Ectodermal cell (in vitro differentiated cells): ENCODE data around the gene KIAA1217.
"Not testable (repeated sequence)": the region's sequence is repeated elsewhere in the genome, so short reads cannot be mapped to it uniquely, and the experiment has no call there.

Experiments
- H3K27ac ChIP-seq: 2 replicates; pipeline ENCODE4 v1.7.0; 2013; ENCODE audit warnings: mild to moderate bottlenecking, low read depth, low read length; ENCODE audit not compliant: insufficient read depth, poor library complexity, severe bottlenecking
- H3K27me3 ChIP-seq: 2 replicates; pipeline ENCODE4 v1.7.0; 2013; ENCODE audit warnings: mild to moderate bottlenecking, low read length; ENCODE audit not compliant: insufficient read depth, control insufficient read depth, poor library complexity, severe bottlenecking
- H3K36me3 ChIP-seq: one replicate; pipeline ENCODE4 v1.7.0; 2013; ENCODE audit warnings: low read length; ENCODE audit not compliant: control insufficient read depth, insufficient read depth
- H3K4me1 ChIP-seq: one replicate; pipeline ENCODE4 v1.7.0; 2013; ENCODE audit warnings: low read length; ENCODE audit not compliant: control insufficient read depth, insufficient read depth
- H3K4me3 ChIP-seq: 2 replicates; pipeline ENCODE4 v1.7.0; 2013; ENCODE audit warnings: low read depth, low read length, control low read depth; ENCODE audit not compliant: insufficient read depth
- H3K9me3 ChIP-seq: 2 replicates; pipeline ENCODE4 v1.7.0; 2013; ENCODE audit warnings: mild to moderate bottlenecking, low read length, moderate library complexity; ENCODE audit not compliant: control insufficient read depth
- WGBS, 2 experiments: methylation state at CpG; one replicate each; pipeline ENCODE4 v1.1.7; 2013; ENCODE audit warnings: missing lambda C conversion rate in 2 of 2; 5-methylcytosine and 5-hydroxymethylcytosine counted together

Gene KIAA1217

DNA sequence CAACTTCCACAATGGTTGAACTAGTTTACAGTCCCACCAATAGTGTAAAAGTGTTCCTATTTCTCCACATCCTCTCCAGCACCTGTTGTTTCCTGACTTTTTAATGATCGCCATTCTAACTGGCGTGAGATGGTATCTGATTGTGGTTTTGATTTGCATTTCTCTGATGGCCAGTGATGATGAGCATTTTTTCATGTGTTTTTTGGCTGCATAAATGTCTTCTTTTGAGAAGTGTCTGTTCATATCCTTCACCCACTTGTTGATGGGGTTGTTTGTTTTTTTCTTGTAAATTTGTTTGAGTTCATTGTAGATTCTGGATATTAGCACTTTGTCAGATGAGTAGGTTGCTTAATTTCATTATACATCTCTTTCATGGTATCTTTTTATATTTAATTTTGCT is 237.0 kb downstream of the KIAA1217 start:
- H3K36me3 ChIP-seq, H3K4me3 ChIP-seq, H3K27me3 ChIP-seq, H3K27ac ChIP-seq, H3K4me1 ChIP-seq, H3K9me3 ChIP-seq: not testable (repeated sequence)
- no CpG with 5 or more reads among the region's 2 CpGs for WGBS, 2 experiments

DNA sequence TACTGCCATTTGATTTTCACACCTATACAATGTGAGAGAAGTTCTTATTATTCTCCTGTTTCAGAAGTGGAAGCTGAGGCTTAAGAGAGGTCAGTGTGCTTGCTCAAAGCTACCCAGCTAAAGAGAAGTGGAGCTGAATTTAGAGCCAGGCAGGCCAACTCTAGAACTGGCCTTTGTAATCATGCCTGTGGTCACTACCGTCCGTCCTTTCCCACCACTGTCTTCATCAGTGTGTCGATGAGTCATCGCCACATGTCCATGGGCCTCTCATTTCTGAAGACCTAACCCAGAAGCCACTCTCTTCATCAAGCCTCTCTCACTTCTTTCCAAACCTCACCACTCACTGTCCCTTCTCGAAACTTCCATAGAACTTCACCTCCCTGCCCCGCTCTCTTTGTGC is 237.8 kb downstream of the KIAA1217 start:
- H3K27ac ChIP-seq: no peak overlapping the region
- 94 to 97% methylated on average over 6 of the region's 6 CpGs for WGBS, 2 experiments
- no peaks in the 10 kb centered on the region for H3K36me3 ChIP-seq

DNA sequence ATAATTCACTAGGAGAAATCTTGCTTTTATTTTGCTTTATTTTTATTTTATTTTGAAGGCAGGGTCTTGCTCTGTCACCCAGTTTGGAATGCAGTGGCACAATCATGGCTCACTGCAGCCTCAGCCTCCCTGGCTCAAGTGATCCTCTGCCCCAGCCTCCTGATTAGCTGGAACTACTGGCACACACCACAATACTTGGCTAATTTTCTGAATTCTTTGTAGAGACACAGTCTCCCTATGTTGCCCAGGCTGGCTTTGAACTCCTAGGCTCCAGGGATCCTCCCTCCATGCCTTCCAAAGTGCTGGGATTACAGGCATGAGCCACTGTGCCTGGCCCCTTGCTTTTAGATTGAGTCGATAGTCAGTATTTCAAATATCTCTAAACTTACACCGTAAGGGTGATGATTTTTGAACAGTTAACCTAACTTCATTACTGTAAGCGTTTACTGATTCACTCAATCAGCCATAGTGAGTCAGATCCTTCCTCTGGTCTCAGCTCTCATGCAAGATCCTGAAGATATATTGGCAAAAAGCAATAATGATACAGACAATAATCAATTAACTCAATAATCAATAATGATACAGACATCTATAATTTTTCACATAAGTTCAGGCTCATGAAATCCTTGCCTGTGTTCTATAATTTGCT is 239.5 kb downstream of the KIAA1217 start:
- Histone ChIP-seq H3K27ac (no peak overlapping the region), H3K27me3 (no peaks in the 10 kb centered on the region), H3K9me3 (no peaks in the 10 kb centered on the region), H3K4me3 (no peak overlapping the region), H3K4me1 (no peaks in the 10 kb centered on the region), H3K36me3 (no peaks in the 10 kb centered on the region)
- WGBS, 2 experiments: 93 to 99% methylated on average over 3 of the region's 3 CpGs

More for the DNA sequence above, 237.8 kb downstream of the KIAA1217 start:
- Histone ChIP-seq H3K4me1 (no peaks in the 10 kb centered on the region), H3K9me3 (no peaks in the 10 kb centered on the region), H3K27me3 (no peaks in the 10 kb centered on the region), H3K4me3 (no peak overlapping the region)

DNA sequence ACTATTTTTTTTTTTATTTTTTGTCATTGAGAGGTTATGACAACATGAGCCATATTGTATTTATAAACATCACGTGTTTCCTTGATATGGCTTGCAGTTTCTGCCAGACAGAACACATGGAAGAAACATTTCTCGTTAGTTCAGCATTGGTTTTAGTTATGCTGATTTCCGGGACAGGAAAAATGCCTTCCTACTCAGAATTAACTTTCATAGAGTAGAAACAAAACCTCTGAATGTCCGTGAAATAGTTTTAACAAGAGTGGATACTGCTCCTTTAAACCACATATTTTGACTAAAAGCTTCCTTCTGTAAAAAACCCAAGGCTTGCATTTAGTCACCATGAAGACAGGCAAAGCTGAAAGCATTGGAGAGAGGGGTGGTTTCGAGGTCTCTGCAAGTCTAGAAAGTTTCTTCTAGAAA is 240.4 kb downstream of the KIAA1217 start:
- Histone ChIP-seq H3K27ac (no peak overlapping the region), H3K4me1 (no peaks in the 10 kb centered on the region), H3K36me3 (no peaks in the 10 kb centered on the region), H3K9me3 (no peaks in the 10 kb centered on the region), H3K27me3 (no peaks in the 10 kb centered on the region), H3K4me3 (no peak overlapping the region)
- WGBS, 2 experiments: 90 to 92% methylated on average over 5 of the region's 5 CpGs

DNA sequence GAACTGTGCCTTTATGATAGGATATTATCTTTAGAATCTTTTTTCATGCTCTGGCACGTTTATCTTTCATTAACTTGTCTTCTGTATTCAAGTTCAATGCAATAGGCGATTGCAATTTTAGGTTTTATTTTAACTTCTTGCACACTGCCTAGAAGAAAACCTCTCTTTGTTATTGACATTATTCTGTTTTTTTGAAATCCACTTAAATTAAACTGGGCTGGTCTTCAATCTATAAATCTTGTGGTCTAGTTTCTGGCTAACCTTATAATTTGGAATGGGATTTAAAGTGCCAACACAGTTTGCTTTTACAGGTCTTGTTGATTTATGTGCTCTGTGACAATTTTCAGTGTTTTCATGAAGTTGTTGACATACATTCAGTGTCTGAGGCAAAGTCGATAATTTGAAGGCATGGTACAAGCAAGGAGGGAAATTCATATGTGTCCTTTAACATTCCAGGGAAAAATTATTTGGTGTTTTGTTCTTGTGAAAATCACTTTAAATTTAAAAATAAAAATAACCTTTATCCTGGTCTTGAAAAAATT is 240.9 kb downstream of the KIAA1217 start:
- no peaks in the 10 kb centered on the region for H3K27me3 ChIP-seq
- H3K4me1 ChIP-seq: no peaks in the 10 kb centered on the region
- H3K4me3 ChIP-seq: no peak overlapping the region
- H3K9me3 ChIP-seq: no peaks in the 10 kb centered on the region
- no peak overlapping the region for H3K27ac ChIP-seq
- WGBS, 2 experiments: 96 to 98% methylated on average over 2 to 3 of the region's 3 CpGs
- no peaks in the 10 kb centered on the region for H3K36me3 ChIP-seq

DNA sequence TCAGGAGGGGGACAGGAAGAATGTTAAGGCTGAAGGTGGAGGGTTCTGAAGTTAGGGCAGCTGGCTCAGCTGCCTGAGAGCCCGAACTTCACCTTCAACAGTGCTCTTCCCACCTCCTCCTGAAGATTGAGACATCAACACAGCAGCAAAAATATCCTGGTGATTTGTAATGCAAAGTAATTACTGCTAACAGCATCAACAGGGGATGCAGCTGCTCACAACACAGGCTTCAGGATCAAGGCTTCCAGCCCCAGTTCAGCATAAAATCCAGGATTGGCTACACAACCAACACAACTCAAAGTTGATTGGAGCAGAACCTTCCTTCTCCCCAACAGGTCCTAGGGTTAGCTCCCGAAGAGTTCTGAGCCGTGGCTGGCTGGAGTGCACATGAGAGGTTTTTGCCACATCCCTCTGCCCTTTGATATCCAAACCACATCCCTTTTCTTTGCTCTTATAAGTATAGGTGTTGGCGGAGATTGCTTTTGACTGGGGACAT is 242.4 kb downstream of the KIAA1217 start:
- H3K27ac ChIP-seq: no peak overlapping the region
- no peaks in the 10 kb centered on the region for H3K4me1 ChIP-seq

DNA sequence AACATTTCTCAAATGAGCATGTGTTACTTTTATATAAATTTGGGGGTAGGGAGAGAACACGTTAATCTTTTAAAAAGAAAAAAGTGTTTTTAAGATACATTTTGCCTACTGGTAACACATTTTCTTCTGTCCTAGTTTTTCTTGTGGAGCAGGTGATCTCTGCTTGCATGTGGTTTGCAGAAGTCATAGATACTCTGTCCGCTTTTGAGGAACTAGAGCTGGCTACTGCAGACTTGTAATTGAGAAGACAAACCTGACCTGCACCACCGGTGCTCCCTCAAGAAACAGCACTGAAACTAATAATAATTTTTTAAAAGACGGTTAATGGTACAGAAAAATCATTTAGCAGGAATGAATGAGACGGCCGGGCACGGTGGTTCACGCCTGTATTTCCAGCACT is 243.1 kb downstream of the KIAA1217 start:
- Histone ChIP-seq H3K4me3 (no peak overlapping the region), H3K36me3 (no peaks in the 10 kb centered on the region), H3K9me3 (no peaks in the 10 kb centered on the region), H3K27me3 (no peaks in the 10 kb centered on the region), H3K27ac (no peak overlapping the region), H3K4me1 (no peaks in the 10 kb centered on the region)
- WGBS, 2 experiments: 94 to 97% methylated on average over 7 to 8 of the region's 8 CpGs

More for the DNA sequence above, 242.4 kb downstream of the KIAA1217 start:
- no peak overlapping the region for H3K4me3 ChIP-seq
- WGBS, 2 experiments: 87 to 89% methylated on average over 4 of the region's 4 CpGs
- no peaks in the 10 kb centered on the region for H3K27me3 ChIP-seq
- no peaks in the 10 kb centered on the region for H3K36me3 ChIP-seq
- H3K9me3 ChIP-seq: no peaks in the 10 kb centered on the region

DNA sequence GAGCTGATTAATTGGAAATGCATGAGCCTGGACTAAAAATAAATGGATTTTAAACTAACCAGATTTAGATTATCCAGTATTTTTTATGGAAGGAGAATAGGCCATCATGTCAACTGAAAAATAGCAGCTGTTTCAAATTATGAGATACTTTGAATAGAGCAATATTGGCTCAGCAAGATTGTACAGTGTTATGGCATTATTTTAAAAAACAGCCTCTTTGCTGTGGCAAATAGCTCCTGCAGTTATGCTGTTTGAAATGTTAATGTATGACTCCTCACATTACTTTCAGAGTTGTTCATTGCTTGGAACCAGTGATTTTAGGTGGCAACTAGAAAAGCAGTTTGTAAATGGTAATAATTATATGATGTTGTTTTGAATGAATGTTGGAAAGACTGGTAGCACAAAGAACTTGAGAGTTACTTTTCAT is 244.5 kb downstream of the KIAA1217 start:
- no peaks in the 10 kb centered on the region for H3K36me3 ChIP-seq
- no peak overlapping the region for H3K27ac ChIP-seq

DNA sequence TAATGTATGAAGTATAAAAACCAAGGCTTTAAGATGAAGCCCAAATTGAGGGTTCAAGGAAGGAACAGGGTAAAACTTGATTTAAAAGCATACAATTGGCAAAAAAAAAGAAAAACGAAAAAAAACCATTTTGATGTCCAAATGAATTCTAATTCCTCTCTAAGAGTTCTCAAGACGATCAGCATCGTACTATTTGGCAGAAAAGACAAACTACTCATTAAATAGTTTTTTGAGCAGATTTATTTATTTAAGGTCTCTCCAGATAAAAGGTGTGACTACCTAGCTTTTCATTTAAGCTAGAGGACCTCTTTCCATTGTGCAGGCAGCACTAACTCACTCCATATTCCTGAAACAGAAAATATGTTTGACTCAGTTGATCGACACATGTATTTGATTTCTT is 245.0 kb downstream of the KIAA1217 start:
- Histone ChIP-seq H3K36me3 (no peaks in the 10 kb centered on the region), H3K4me3 (no peak overlapping the region), H3K27ac (no peak overlapping the region), H3K27me3 (no peaks in the 10 kb centered on the region), H3K9me3 (no peaks in the 10 kb centered on the region), H3K4me1 (no peaks in the 10 kb centered on the region)
- whole genome bisulfite sequencing, 2 experiments: 91 to 98% methylated on average over 2 to 4 of the region's 4 CpGs

More for the DNA sequence above, 244.5 kb downstream of the KIAA1217 start:
- H3K27me3 ChIP-seq: no peaks in the 10 kb centered on the region
- no peak overlapping the region for H3K4me3 ChIP-seq
- no peaks in the 10 kb centered on the region for H3K9me3 ChIP-seq
- no peaks in the 10 kb centered on the region for H3K4me1 ChIP-seq

DNA sequence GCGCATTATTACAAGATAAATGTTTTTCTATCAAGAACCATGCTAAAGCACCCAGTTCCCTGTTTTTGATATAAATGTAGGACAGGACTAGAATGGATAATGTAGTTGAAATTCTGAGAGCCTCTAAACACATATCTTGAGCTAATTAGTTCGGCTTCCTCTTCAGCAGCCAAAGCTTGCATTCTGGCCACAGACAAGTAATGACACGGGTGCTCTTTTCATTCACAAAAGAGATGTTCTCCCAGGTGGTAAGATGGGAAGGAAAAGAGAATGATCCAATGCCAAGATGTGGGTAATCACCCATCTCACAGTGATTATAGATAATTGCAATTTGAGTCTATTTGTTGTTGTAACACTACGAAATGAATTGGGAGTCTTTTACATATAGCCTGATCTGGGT is 246.5 kb downstream of the KIAA1217 start:
- Histone ChIP-seq H3K27me3 (no peaks in the 10 kb centered on the region), H3K36me3 (no peaks in the 10 kb centered on the region), H3K9me3 (no peaks in the 10 kb centered on the region), H3K4me3 (no peak overlapping the region), H3K27ac (no peak overlapping the region), H3K4me1 (no peaks in the 10 kb centered on the region)
- 87 to 92% methylated on average over 3 to 4 of the region's 4 CpGs for WGBS, 2 experiments
